ENCODE measurements around the gene AP4B1.
A peak's percentile ranks its signal among the peaks of the same experiment; 100 is the strongest.

Gene AP4B1

DNA sequence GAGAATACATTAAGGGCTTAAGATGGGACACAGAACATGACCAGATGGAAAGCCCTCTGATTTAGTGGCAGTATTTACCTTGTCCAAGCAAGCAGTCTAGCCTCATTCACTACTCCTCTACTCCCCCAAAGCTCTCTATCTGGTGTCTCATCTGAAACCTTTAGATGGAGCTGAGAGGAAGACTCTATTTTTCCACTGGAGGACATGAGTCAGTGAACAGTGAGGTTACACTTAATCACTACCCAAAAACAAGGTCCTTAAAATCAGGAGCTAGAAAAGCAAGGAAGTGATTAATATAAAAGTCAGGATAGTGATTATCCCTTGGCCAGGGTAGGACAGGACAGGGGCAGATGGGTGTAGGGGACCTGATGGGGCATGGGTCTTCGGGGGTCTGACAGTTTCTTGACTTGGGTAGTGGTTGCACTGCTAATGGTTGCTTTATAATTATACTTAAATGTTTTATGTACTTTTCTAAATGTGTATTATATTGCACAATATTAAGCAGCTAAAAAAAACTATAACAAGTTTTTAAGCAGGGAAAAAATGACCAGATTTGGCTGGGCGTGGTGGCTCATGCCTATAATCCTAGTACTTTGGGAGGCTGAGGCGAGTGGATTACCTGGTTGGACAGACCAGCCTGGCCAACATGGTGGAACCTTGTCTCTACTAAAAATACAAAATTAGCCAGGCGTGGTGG is 36.1 kb downstream of the AP4B1 start:
- TF ChIP-seq, protein P1, sequence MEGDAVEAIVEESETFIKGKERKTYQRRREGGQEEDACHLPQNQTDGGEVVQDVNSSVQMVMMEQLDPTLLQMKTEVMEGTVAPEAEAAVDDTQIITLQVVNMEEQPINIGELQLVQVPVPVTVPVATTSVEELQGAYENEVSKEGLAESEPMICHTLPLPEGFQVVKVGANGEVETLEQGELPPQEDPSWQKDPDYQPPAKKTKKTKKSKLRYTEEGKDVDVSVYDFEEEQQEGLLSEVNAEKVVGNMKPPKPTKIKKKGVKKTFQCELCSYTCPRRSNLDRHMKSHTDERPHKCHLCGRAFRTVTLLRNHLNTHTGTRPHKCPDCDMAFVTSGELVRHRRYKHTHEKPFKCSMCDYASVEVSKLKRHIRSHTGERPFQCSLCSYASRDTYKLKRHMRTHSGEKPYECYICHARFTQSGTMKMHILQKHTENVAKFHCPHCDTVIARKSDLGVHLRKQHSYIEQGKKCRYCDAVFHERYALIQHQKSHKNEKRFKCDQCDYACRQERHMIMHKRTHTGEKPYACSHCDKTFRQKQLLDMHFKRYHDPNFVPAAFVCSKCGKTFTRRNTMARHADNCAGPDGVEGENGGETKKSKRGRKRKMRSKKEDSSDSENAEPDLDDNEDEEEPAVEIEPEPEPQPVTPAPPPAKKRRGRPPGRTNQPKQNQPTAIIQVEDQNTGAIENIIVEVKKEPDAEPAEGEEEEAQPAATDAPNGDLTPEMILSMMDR (conservative IDR thresholded peaks at IDR 0.05; ENCODE audit: control insufficient read depth, insufficient read depth, low read depth, low read length) = no peak
- DNase-seq (ENCODE audit: low read depth) = peak; percentile 73
- no peak overlapping the region for H3K4me3 ChIP-seq (ENCODE audit: control insufficient read depth, low read depth, low read length)

DNA sequence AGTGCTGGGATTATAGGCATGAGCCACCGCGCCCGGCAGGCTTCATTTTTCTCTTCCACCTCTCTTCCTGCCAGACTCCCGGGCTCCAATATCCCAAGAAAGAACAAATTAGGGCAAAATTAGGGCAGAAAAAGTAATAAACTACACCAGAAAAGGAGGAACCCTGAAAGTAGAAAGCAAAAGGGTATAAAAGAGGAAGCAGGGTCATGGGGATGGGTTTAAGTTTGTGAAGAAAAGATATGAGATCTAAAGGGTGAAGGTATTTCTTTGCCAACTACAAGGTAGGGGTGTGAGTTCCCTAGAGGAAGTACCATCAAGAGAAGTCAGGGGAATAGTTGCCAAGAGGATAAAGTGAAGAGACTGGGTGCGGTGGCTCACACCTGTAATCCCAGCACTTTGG is 43.0 kb downstream of the AP4B1 start:
- H3K4me3 ChIP-seq (ENCODE audit: control insufficient read depth, low read depth, low read length) = no peak overlapping the region
- DNase-seq (ENCODE audit: low read depth) = no peak
- TF ChIP-seq, protein P1 (conservative IDR thresholded peaks at IDR 0.05; ENCODE audit: control insufficient read depth, insufficient read depth, low read depth, low read length) = no peak

DNA sequence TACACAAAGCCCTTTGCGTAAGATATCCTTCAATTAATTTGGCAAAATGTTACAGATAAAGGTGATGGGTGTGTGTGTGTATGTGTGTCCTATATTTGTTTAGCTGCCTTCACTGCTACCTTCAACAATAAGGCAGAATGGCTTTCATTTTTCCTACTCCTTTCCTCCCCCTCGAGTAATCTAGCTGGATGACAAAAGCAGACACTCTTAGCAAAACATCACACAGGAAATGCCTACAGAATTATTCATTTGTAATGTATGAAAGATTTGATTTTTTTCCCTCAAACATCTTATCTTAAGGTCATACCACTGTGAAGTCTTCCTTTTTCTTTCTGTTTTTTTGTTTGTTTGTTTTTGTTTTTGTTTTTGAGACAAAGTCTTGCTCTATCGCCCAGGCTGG is 43.7 kb downstream of the AP4B1 start:
- peak; percentile 70 for DNase-seq (ENCODE audit: low read depth)
- TF ChIP-seq, protein P1 (conservative IDR thresholded peaks at IDR 0.05; ENCODE audit: control insufficient read depth, insufficient read depth, low read depth, low read length) = no peak
- no peak overlapping the region for H3K4me3 ChIP-seq (ENCODE audit: control insufficient read depth, low read depth, low read length)

DNA sequence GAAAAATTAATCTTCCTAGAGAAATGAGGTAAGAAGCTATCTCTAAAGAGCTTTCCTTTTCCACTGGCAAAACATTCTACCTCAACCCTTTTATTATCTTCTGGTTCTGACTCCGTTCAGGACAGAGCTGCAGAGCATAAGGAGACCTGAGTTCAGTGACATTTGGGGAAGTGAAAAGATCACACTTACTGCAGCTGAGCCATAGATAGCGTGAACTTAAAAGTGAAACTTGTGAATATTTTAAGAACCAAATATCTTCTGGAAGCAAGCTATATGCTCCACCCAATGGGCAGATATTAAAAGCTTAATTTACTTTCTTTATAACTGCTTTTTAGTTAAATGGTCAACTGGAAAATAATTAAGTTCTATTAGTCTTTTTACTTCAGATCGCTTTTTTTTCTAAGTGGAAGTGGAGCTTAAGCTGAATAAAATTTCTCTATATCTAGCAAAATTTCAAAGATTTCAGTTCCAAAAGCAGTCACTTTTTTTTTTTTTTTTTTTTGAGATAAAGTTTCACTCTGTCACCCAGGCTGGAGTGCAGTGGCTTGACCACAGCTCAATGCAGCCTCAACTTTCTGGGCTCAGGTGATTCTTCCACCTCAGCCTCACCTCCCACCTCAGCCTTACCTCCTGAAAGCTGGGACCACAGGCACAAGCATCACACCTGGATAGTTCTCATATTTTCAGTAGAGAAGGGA is 45.0 kb downstream of the AP4B1 start:
- no peak overlapping the region for H3K4me3 ChIP-seq (ENCODE audit: control insufficient read depth, low read depth, low read length)
- TF ChIP-seq, protein P1 (conservative IDR thresholded peaks at IDR 0.05; ENCODE audit: control insufficient read depth, insufficient read depth, low read depth, low read length) = no peak
- DNase-seq (ENCODE audit: low read depth) = no peak

DNA sequence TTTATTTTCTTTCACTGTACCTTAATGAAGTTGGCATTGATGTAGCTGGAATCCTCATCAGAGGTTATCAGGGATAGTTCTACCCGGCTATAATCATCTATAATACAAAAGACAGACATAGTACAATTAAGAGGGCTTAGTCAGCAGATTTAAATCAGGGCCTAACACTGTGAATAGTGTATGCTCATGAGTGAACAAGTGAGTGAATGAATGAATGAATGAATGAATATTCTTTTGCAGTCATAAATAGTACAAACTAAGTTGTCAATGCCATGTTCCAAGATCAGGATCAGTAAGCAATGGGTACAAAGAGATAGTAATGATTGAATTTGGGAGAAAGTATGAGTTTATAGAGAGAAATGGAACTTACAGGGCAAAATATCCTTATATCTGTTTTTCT is 45.6 kb downstream of the AP4B1 start:
- TF ChIP-seq, protein P1 (conservative IDR thresholded peaks at IDR 0.05; ENCODE audit: control insufficient read depth, insufficient read depth, low read depth, low read length) = no peak
- H3K4me3 ChIP-seq (ENCODE audit: control insufficient read depth, low read depth, low read length) = no peak overlapping the region
- DNase-seq (ENCODE audit: low read depth) = no peak

DNA sequence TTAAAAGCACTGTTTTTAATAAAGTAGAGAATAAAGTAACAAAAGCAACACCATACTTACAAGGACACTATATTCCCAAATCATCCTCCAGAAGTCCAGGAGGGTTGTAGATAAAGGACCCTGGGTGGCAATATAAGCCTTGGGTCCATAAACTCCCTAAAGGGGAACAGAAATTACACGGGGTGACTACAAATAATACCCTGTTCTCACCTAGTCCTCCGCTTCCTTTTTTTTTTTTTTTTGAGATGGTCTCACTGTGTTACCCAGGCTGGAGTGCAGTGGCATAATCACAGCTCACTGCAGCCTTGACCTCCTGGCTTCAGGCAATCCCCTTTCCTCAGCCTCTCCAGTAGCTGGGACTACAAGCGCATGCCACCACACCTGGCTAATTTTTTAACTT is 46.2 kb downstream of the AP4B1 start:
- TF ChIP-seq, protein P1 (conservative IDR thresholded peaks at IDR 0.05; ENCODE audit: control insufficient read depth, insufficient read depth, low read depth, low read length) = no peak
- no peak for DNase-seq (ENCODE audit: low read depth)
- no peak overlapping the region for H3K4me3 ChIP-seq (ENCODE audit: control insufficient read depth, low read depth, low read length)

Data from fibroblast of mammary gland (primary cell).